Caco-2 (cell line): Measurements from ENCODE around the gene MARS1. TPM values are rescaled to one million over a fixed set of nuclear protein-coding genes. Genes with fewer than 3 reads are reported as not detected.

Source experiments
- BruUV-seq: library from RNA; stranded (reverse); fragments of 400-500 nt; replicated peaks from 2 replicates; lab custom pipeline; 2021; lab: Mats Ljungman, UMichigan
- CTCF ChIA-PET: fragments of 300-600 bp; sonication (Branson Sonifier 250); formaldehyde crosslinking; loops from one replicate; lab custom pipeline; 2022; ENCODE audit warnings: antibody characterized with exemption; lab: Charles Lee
- POLR2A ChIA-PET: fragments of 300-600 bp; sonication (Branson Sonifier 250); formaldehyde crosslinking; loops from one replicate; lab custom pipeline; 2022; ENCODE audit warnings: antibody characterized with exemption; lab: Charles Lee
- DNase-seq, 2 experiments: peaks; one replicate each; pipeline versions ENCODE4 v3.0.0 to v3.0.0-alpha.2; 2020 to 2022
- H3K27me3 ChIP-seq: replicated peaks from 2 replicates; pipeline ENCODE4 v1.6.0; 2011; ENCODE audit warnings: low read length; ENCODE audit not compliant: control insufficient read depth, insufficient read depth
- H3K36me3 ChIP-seq: 2 replicates; pipeline ENCODE4 v1.5.1; 2011; ENCODE audit warnings: low read length; ENCODE audit not compliant: control insufficient read depth, insufficient read depth
- H3K4me1 ChIP-seq: fragments of 250-450 bp; sonication (Bioruptor Pico); 2 replicates; pipeline ENCODE4 v1.5.1; 2020; ENCODE audit warnings: mild to moderate bottlenecking
- H3K4me3 ChIP-seq: 2 replicates; pipeline ENCODE4 v1.5.1; 2011; ENCODE audit warnings: low read depth, mild to moderate bottlenecking, control low read depth, low read length
- H3K9me3 ChIP-seq: fragments of 250-450 bp; sonication (Bioruptor Pico); 2 replicates; pipeline ENCODE4 v1.5.1; 2020; ENCODE audit warnings: mild to moderate bottlenecking, moderate library complexity
- H3K27ac Mint-ChIP-seq: one replicate; pipeline ENCODE4 v1.8.0; 2022; ENCODE audit warnings: mixed read lengths; ENCODE audit not compliant: unreplicated experiment
- H3K27me3 Mint-ChIP-seq: one replicate; pipeline ENCODE4 v1.8.0; 2022; ENCODE audit warnings: mixed read lengths; ENCODE audit not compliant: insufficient read depth, unreplicated experiment
- H3K36me3 Mint-ChIP-seq: one replicate; pipeline ENCODE4 v1.8.0; 2022; ENCODE audit warnings: mild to moderate bottlenecking, mixed read lengths; ENCODE audit not compliant: insufficient read depth, unreplicated experiment
- H3K4me1 Mint-ChIP-seq: one replicate; pipeline ENCODE4 v1.8.0; 2022; ENCODE audit warnings: low read depth, mixed read lengths; ENCODE audit not compliant: unreplicated experiment
- H3K4me3 Mint-ChIP-seq: one replicate; pipeline ENCODE4 v1.8.0; 2022; ENCODE audit warnings: mild to moderate bottlenecking, moderate library complexity, mixed read lengths; ENCODE audit not compliant: unreplicated experiment
- H3K9me3 Mint-ChIP-seq: one replicate; pipeline ENCODE4 v1.8.0; 2022; ENCODE audit warnings: mixed read lengths; ENCODE audit not compliant: unreplicated experiment
- CTCF ChIP-seq, 2 experiments: fragments of 200-600 bp in 1 of 2; IDR thresholded peaks; 1 replicate in 1 of 2; 2 replicates in 1 of 2; pipeline versions ENCODE4 v1.5.1 to v1.8.0; 2011 to 2022; ENCODE audit warnings: antibody characterized with exemption in 1 of 2, control low read depth in 1 of 2, inconsistent platforms in 1 of 2, low read depth in 1 of 2, low read length in 1 of 2, mild to moderate bottlenecking in 1 of 2, moderate library complexity in 1 of 2; ENCODE audit not compliant: insufficient read depth in 1 of 2, severe bottlenecking in 1 of 2, unreplicated experiment in 1 of 2
- intact Hi-C: fragments of 100-400 bp; cut with micrococcal nuclease; formaldehyde crosslinking; loops from one replicate; pipeline ENCODE4 v1.10.0; 2022; ENCODE audit not compliant: unreplicated experiment
- total RNA-seq: library from RNA; stranded (reverse); gene quantifications from 2 replicates; pipeline ENCODE4 v1.2.3, GENCODE V29; 2022

MARS1 gene
- total RNA-seq, 1 experiment from 2014 or later: 583 TPM

DNA sequence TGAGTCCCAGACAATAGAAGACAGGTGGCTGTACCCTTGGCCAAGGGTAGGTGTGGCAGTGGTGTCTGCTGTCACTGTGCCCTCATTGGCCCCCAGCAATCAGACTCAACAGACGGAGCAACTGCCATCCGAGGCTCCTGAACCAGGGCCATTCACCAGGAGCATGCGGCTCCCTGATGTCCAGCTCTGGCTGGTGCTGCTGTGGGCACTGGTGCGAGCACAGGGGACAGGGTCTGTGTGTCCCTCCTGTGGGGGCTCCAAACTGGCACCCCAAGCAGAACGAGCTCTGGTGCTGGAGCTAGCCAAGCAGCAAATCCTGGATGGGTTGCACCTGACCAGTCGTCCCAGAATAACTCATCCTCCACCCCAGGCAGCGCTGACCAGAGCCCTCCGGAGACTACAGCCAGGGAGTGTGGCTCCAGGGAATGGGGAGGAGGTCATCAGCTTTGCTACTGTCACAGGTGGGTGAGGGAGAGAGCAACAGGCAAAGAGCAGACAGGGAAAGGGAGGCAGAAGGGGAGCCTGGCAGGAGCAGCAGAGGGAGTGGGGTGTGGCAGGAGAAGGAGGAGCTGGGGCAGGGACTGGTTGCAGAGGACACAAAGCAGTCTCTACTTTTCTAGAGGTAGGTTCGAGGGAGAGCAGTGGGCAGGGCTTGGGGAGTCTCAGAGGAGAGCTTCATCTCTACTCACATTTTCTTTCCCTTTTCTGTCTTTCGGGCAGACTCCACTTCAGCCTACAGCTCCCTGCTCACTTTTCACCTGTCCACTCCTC is 32.3 kb upstream of the MARS1 start:
- TSS peak; percentile 69 for BruUV-seq
- no peaks in the 10 kb centered on the region for H3K36me3 ChIP-seq
- Mint-ChIP-seq H3K4me1 (peaks cover 35% of the 10 kb centered on the region), H3K9me3 (no peaks in the 10 kb centered on the region), H3K27ac (peak overlapping the region; percentile 83), H3K27me3 (peaks cover 3% of the 10 kb centered on the region), H3K36me3 (peaks cover 7% of the 10 kb centered on the region), H3K4me3 (peak overlapping the region; percentile 61)
- no peaks in the 10 kb centered on the region for H3K9me3 ChIP-seq
- DNase-seq: no peak
- ChIA-PET CTCF (interaction anchor here (0.6 to 4.5 kb wide), 10 partner anchors 15 to 704 kb away, joined by 3 to 138 read pairs (median 4); partner anchors contain the start of genes PRIM1 and STAC3), POLR2A (interaction anchor here (0.6 to 1.1 kb wide), 3 partner anchors 10 to 215 kb away, joined by 4 to 5 read pairs (median 5); no protein-coding TSS in a partner anchor)
- intact Hi-C loops: loop anchor here (5.0 kb wide), 1 partner anchor 282 kb away; the partner anchor contains the start of gene AGAP2
- peaks cover 38% of the 10 kb centered on the region for H3K4me1 ChIP-seq
- no peak overlapping the region for H3K4me3 ChIP-seq
- no peak for TF ChIP-seq CTCF (IDR thresholded peaks at IDR 0.05; ENCODE audit: insufficient read depth in 1 of 2, low read depth in 1 of 2, low read length in 1 of 2, severe bottlenecking in 1 of 2, unreplicated experiment in 1 of 2)
- no peaks in the 10 kb centered on the region for H3K27me3 ChIP-seq

DNA sequence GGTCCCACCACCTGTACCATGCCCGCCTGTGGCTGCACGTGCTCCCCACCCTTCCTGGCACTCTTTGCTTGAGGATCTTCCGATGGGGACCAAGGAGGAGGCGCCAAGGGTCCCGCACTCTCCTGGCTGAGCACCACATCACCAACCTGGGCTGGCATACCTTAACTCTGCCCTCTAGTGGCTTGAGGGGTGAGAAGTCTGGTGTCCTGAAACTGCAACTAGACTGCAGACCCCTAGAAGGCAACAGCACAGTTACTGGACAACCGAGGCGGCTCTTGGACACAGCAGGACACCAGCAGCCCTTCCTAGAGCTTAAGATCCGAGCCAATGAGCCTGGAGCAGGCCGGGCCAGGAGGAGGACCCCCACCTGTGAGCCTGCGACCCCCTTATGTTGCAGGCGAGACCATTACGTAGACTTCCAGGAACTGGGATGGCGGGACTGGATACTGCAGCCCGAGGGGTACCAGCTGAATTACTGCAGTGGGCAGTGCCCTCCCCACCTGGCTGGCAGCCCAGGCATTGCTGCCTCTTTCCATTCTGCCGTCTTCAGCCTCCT is 31.6 kb upstream of the MARS1 start:
- Mint-ChIP-seq H3K36me3 (peaks cover 7% of the 10 kb centered on the region), H3K9me3 (no peaks in the 10 kb centered on the region), H3K4me1 (peaks cover 37% of the 10 kb centered on the region), H3K4me3 (peak overlapping the region; percentile 61), H3K27ac (peak overlapping the region; percentile 83), H3K27me3 (peaks cover 3% of the 10 kb centered on the region)
- ChIA-PET CTCF (interaction anchor here (0.6 to 4.5 kb wide), 3 partner anchors 55 to 704 kb away, joined by 3 to 138 read pairs (median 4); partner anchors contain the start of gene PRIM1), POLR2A (interaction anchor here (1.1 kb wide), 1 partner anchor 88 kb away, joined by 4 read pairs; no protein-coding TSS in a partner anchor)
- no peaks in the 10 kb centered on the region for H3K27me3 ChIP-seq
- peaks cover 40% of the 10 kb centered on the region for H3K4me1 ChIP-seq
- BruUV-seq: no TSS peak
- no peaks in the 10 kb centered on the region for H3K36me3 ChIP-seq
- peak; percentile 51 to 66 for TF ChIP-seq CTCF (IDR thresholded peaks at IDR 0.05; ENCODE audit: insufficient read depth in 1 of 2, low read depth in 1 of 2, low read length in 1 of 2, severe bottlenecking in 1 of 2, unreplicated experiment in 1 of 2)
- H3K9me3 ChIP-seq: no peaks in the 10 kb centered on the region
- intact Hi-C loops: loop anchor here (5.0 kb wide), 1 partner anchor 281 kb away; the partner anchor contains the start of gene AGAP2
- no peak overlapping the region for H3K4me3 ChIP-seq
- DNase-seq: peak; percentile 62 to 64

DNA sequence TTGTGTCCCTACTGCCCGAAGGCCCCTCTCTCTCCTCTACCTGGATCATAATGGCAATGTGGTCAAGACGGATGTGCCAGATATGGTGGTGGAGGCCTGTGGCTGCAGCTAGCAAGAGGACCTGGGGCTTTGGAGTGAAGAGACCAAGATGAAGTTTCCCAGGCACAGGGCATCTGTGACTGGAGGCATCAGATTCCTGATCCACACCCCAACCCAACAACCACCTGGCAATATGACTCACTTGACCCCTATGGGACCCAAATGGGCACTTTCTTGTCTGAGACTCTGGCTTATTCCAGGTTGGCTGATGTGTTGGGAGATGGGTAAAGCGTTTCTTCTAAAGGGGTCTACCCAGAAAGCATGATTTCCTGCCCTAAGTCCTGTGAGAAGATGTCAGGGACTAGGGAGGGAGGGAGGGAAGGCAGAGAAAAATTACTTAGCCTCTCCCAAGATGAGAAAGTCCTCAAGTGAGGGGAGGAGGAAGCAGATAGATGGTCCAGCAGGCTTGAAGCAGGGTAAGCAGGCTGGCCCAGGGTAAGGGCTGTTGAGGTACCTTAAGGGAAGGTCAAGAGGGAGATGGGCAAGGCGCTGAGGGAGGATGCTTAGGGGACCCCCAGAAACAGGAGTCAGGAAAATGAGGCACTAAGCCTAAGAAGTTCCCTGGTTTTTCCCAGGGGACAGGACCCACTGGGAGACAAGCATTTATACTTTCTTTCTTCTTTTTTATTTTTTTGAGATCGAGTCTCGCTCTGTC is 31.0 kb upstream of the MARS1 start:
- CTCF ChIA-PET: no interaction called here
- H3K4me3 Mint-ChIP-seq: no peak overlapping the region
- peaks cover 35% of the 10 kb centered on the region for H3K4me1 Mint-ChIP-seq
- peaks cover 3% of the 10 kb centered on the region for H3K27me3 Mint-ChIP-seq
- H3K4me3 ChIP-seq: no peak overlapping the region
- no peaks in the 10 kb centered on the region for H3K36me3 ChIP-seq
- no peaks in the 10 kb centered on the region for H3K9me3 Mint-ChIP-seq
- no peak for DNase-seq
- no peaks in the 10 kb centered on the region for H3K9me3 ChIP-seq
- no peak for TF ChIP-seq CTCF (IDR thresholded peaks at IDR 0.05; ENCODE audit: insufficient read depth in 1 of 2, low read depth in 1 of 2, low read length in 1 of 2, severe bottlenecking in 1 of 2, unreplicated experiment in 1 of 2)
- BruUV-seq: no TSS peak
- H3K27me3 ChIP-seq: no peaks in the 10 kb centered on the region
- H3K36me3 Mint-ChIP-seq: peaks cover 7% of the 10 kb centered on the region
- H3K4me1 ChIP-seq: peaks cover 35% of the 10 kb centered on the region
- H3K27ac Mint-ChIP-seq: peak overlapping the region; percentile 76
- intact Hi-C loops: loop anchor here (5.0 kb wide), 1 partner anchor 280 kb away; the partner anchor contains the start of gene AGAP2
- POLR2A ChIA-PET: no interaction called here
